Measurements from ENCODE around the gene MPND.
A peak's percentile ranks its signal among the peaks of the same experiment; 100 is the strongest.

MPND gene

GRCh38 chr19:4343370-4344307 is at the start of gene MPND:
Gene MPND (plus strand): TSS chr19:4343562. CDS start chr19:4343594, 32 bp downstream.
- no peak within 1 kb of the TSS for H3K4me3 ChIP-seq (IDR thresholded peaks at IDR 0.05; ENCODE audit: insufficient read depth, low read depth, low read length)
- no peaks in the 10 kb centered on the region for H3K27me3 ChIP-seq (ENCODE audit: insufficient read depth, low read depth)
- no peaks in the 10 kb centered on the region for H4K20me1 ChIP-seq (ENCODE audit: insufficient read depth)
- peak within 1 kb of the TSS; percentile 93 for H2AFZ ChIP-seq (ENCODE audit: low read depth)
- H3K4me2 ChIP-seq: peak within 1 kb of the TSS; percentile 86
- no peaks in the 10 kb centered on the region for H3K36me3 ChIP-seq (ENCODE audit: insufficient read depth)
- no peaks in the 10 kb centered on the region for H3K79me2 ChIP-seq (ENCODE audit: insufficient read depth, low read depth)
- no peaks in the 10 kb centered on the region for H3K4me1 ChIP-seq (ENCODE audit: low read depth, poor library complexity, severe bottlenecking)
- peak within 1 kb of the TSS; percentile 52; the same call in 1 of the 2 replicates for H3K9ac ChIP-seq
- TF ChIP-seq CTCF (conservative IDR thresholded peaks at IDR 0.05; ENCODE audit: low read depth, low read length): no peak
- peak within 1 kb of the TSS; percentile 58 for H3K27ac ChIP-seq

- H3K36me3 ChIP-seq (ENCODE audit: insufficient read depth): no peaks in the 10 kb centered on the region
- TF ChIP-seq CTCF (conservative IDR thresholded peaks at IDR 0.05; ENCODE audit: low read depth, low read length): no peak
- H3K79me2 ChIP-seq (ENCODE audit: insufficient read depth, low read depth): no peaks in the 10 kb centered on the region
- peaks cover 72% of the 10 kb centered on the region for H3K27me3 ChIP-seq (ENCODE audit: insufficient read depth, low read depth)
- H3K9ac ChIP-seq: no peak overlapping the region
- no peaks in the 10 kb centered on the region for H4K20me1 ChIP-seq (ENCODE audit: insufficient read depth)
- H3K4me1 ChIP-seq (ENCODE audit: low read depth, poor library complexity, severe bottlenecking): no peaks in the 10 kb centered on the region
- H3K4me2 ChIP-seq: no peak overlapping the region
- H3K4me3 ChIP-seq (IDR thresholded peaks at IDR 0.05; ENCODE audit: insufficient read depth, low read depth, low read length): no peak overlapping the region
- no peak overlapping the region for H3K27ac ChIP-seq
- no peak overlapping the region for H2AFZ ChIP-seq (ENCODE audit: low read depth)
Observed at GRCh38 chr19:4294389-4294788, 49.0 kb upstream of the MPND start.

- no peaks in the 10 kb centered on the region for H4K20me1 ChIP-seq (ENCODE audit: insufficient read depth)
- H3K36me3 ChIP-seq (ENCODE audit: insufficient read depth): no peaks in the 10 kb centered on the region
- no peak overlapping the region for H3K4me3 ChIP-seq (IDR thresholded peaks at IDR 0.05; ENCODE audit: insufficient read depth, low read depth, low read length)
- no peak overlapping the region for H3K4me2 ChIP-seq
- no peak overlapping the region for H3K9ac ChIP-seq
- no peaks in the 10 kb centered on the region for H3K79me2 ChIP-seq (ENCODE audit: insufficient read depth, low read depth)
- peaks cover 63% of the 10 kb centered on the region for H3K27me3 ChIP-seq (ENCODE audit: insufficient read depth, low read depth)
- no peak for TF ChIP-seq CTCF (conservative IDR thresholded peaks at IDR 0.05; ENCODE audit: low read depth, low read length)
- H3K4me1 ChIP-seq (ENCODE audit: low read depth, poor library complexity, severe bottlenecking): no peaks in the 10 kb centered on the region
- H2AFZ ChIP-seq (ENCODE audit: low read depth): no peak overlapping the region
- H3K27ac ChIP-seq: no peak overlapping the region
Observed at GRCh38 chr19:4295972-4296771, 47.2 kb upstream of the MPND start.

GRCh38 chr19:4297901-4298809 is 45.2 kb upstream of the MPND start:
- no peak for TF ChIP-seq CTCF (conservative IDR thresholded peaks at IDR 0.05; ENCODE audit: low read depth, low read length)
- Histone ChIP-seq H3K27ac (no peak overlapping the region), H3K4me3 (IDR thresholded peaks at IDR 0.05; ENCODE audit: insufficient read depth, low read depth, low read length) (no peak overlapping the region), H3K79me2 (ENCODE audit: insufficient read depth, low read depth) (no peaks in the 10 kb centered on the region), H3K4me1 (ENCODE audit: low read depth, poor library complexity, severe bottlenecking) (no peaks in the 10 kb centered on the region), H4K20me1 (ENCODE audit: insufficient read depth) (no peaks in the 10 kb centered on the region), H2AFZ (ENCODE audit: low read depth) (no peak overlapping the region), H3K4me2 (no peak overlapping the region), H3K9ac (no peak overlapping the region), H3K36me3 (ENCODE audit: insufficient read depth) (no peaks in the 10 kb centered on the region), H3K27me3 (ENCODE audit: insufficient read depth, low read depth) (peaks cover 46% of the 10 kb centered on the region; the same call in 1 of the 2 replicates)

All from KMS-11 (cell line).